CD4-positive, alpha-beta T cell (primary cell): ENCODE data around the gene SPATC1L. TPM values are rescaled to one million over a fixed set of nuclear protein-coding genes. Genes with fewer than 3 reads are reported as not detected.

ENCODE experiments used
- ATAC-seq: fragments of 200-7000 bp; cut with Tn5 transposase; one replicate; pipeline ENCODE4 v1.10.0; 2022; ENCODE audit warnings: mild to moderate bottlenecking; ENCODE audit not compliant: poor library complexity
- CTCF ChIA-PET: fragments of 350-600 bp; sonication (Branson Sonifier 250); formaldehyde crosslinking; loops from one replicate; lab custom pipeline; 2021; ENCODE audit warnings: antibody characterized with exemption, inconsistent platforms; lab: Charles Lee
- POLR2A ChIA-PET: fragments of 350-600 bp; sonication (Branson Sonifier 250); formaldehyde crosslinking; loops from one replicate; lab custom pipeline; 2021; ENCODE audit warnings: antibody characterized with exemption, inconsistent platforms; lab: Charles Lee
- DNase-seq, 14 experiments: peaks; one replicate each; pipeline ENCODE4 v3.0.0-alpha.2; 2013 to 2020; ENCODE audit warnings: mixed read lengths in 2 of 14
- H3K27ac ChIP-seq, 2 donors: one replicate each; pipeline versions ENCODE4 v1.5.1 to v1.7.0; 2013; ENCODE audit warnings: low read length in 2 of 2, low read depth in 1 of 2, mild to moderate bottlenecking in 1 of 2
- H3K27me3 ChIP-seq, 2 experiments: 1 replicate in 1 of 2; 2 replicates in 1 of 2; pipeline versions ENCODE4 v1.6.1 to v1.7.0; 2013; ENCODE audit warnings: low read length in 2 of 2, control low read depth in 1 of 2, mild to moderate bottlenecking in 1 of 2, moderate library complexity in 1 of 2; ENCODE audit not compliant: insufficient read depth in 2 of 2, control insufficient read depth in 1 of 2
- H3K36me3 ChIP-seq: one replicate; pipeline ENCODE4 v1.6.1; 2013; ENCODE audit warnings: low read length, control low read depth; ENCODE audit not compliant: insufficient read depth
- H3K4me1 ChIP-seq: one replicate; pipeline ENCODE4 v1.6.1; 2013; ENCODE audit warnings: low read length, control low read depth; ENCODE audit not compliant: insufficient read depth
- H3K4me3 ChIP-seq: one replicate; pipeline ENCODE4 v1.5.1; 2013; ENCODE audit warnings: mild to moderate bottlenecking, low read length, moderate library complexity
- H3K9me3 ChIP-seq, 2 experiments: 1 replicate in 1 of 2; 2 replicates in 1 of 2; pipeline versions ENCODE4 v1.6.1 to v1.7.0; 2013; ENCODE audit warnings: low read length in 2 of 2, mild to moderate bottlenecking in 2 of 2, control low read depth in 1 of 2, moderate library complexity in 1 of 2; ENCODE audit not compliant: control insufficient read depth in 1 of 2, insufficient read depth in 1 of 2
- H3K27ac Mint-ChIP-seq: one replicate; pipeline ENCODE4 v1.8.0; 2020; ENCODE audit warnings: mixed read lengths
- H3K27me3 Mint-ChIP-seq: one replicate; pipeline ENCODE4 v1.8.0; 2021; ENCODE audit warnings: mixed read lengths
- H3K36me3 Mint-ChIP-seq: one replicate; pipeline ENCODE4 v1.8.0; 2021; ENCODE audit warnings: low read depth, mixed read lengths
- H3K4me1 Mint-ChIP-seq: one replicate; pipeline ENCODE4 v1.8.0; 2021; ENCODE audit warnings: low read depth, mixed read lengths
- H3K4me3 Mint-ChIP-seq: one replicate; pipeline ENCODE4 v1.8.0; 2020; ENCODE audit warnings: mild to moderate bottlenecking, mixed read lengths
- H3K9me3 Mint-ChIP-seq: one replicate; pipeline ENCODE4 v1.8.0; 2020; ENCODE audit warnings: mixed read lengths
- intact Hi-C, 2 experiments: fragments of 100-400 bp; cut with DNase I in 1 of 2; cut with micrococcal nuclease in 1 of 2; formaldehyde crosslinking; loops; one replicate each; pipeline versions ENCODE4 v1.15.1 to v1.9.0; 2023 to 2025; cut with DNase I, micrococcal nuclease
- total RNA-seq, 174 experiments: library from RNA in 2 of 174; stranded (reverse) in 2 of 174; gene quantifications; one replicate each; pipeline ENCODE4 v1.2.3 and lab custom pipeline; 2021 to 2026
- TF ChIP-seq, protein P1 (sequence below): fragments of 200-600 bp; IDR thresholded peaks from one replicate; pipeline ENCODE4 v1.8.0; 2022; ENCODE audit warnings: antibody characterized with exemption, mild to moderate bottlenecking

Gene SPATC1L
- total RNA-seq, 2 experiments from 2014 or later, result 2.8 to 3.0 TPM

GRCh38 chr21:46194374-46195334 lies 10.4 kb upstream of the SPATC1L start:
- no peaks in the 10 kb centered on the region for H3K9me3 ChIP-seq
- Mint-ChIP-seq H3K9me3 (no peaks in the 10 kb centered on the region), H3K36me3 (peaks cover 57% of the 10 kb centered on the region), H3K4me3 (no peak overlapping the region), H3K27me3 (no peaks in the 10 kb centered on the region), H3K4me1 (no peaks in the 10 kb centered on the region), H3K27ac (no peak overlapping the region)
- TF ChIP-seq, protein P1, sequence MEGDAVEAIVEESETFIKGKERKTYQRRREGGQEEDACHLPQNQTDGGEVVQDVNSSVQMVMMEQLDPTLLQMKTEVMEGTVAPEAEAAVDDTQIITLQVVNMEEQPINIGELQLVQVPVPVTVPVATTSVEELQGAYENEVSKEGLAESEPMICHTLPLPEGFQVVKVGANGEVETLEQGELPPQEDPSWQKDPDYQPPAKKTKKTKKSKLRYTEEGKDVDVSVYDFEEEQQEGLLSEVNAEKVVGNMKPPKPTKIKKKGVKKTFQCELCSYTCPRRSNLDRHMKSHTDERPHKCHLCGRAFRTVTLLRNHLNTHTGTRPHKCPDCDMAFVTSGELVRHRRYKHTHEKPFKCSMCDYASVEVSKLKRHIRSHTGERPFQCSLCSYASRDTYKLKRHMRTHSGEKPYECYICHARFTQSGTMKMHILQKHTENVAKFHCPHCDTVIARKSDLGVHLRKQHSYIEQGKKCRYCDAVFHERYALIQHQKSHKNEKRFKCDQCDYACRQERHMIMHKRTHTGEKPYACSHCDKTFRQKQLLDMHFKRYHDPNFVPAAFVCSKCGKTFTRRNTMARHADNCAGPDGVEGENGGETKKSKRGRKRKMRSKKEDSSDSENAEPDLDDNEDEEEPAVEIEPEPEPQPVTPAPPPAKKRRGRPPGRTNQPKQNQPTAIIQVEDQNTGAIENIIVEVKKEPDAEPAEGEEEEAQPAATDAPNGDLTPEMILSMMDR, result no peak
- H3K27me3 ChIP-seq, result no peaks in the 10 kb centered on the region
- intact Hi-C loops, result no loop called here
- H3K4me1 ChIP-seq, result no peaks in the 10 kb centered on the region
- ATAC-seq (no peak), DNase-seq (peak in 1 of 14 experiments; percentile 27)
- no peak overlapping the region for H3K4me3 ChIP-seq
- ChIA-PET CTCF (no interaction called here), POLR2A (no interaction called here)
- H3K27ac ChIP-seq, result no peak overlapping the region
- H3K36me3 ChIP-seq, result peaks cover 25% of the 10 kb centered on the region

- H3K9me3 Mint-ChIP-seq, result no peaks in the 10 kb centered on the region
- H3K9me3 ChIP-seq, result no peaks in the 10 kb centered on the region
- ATAC-seq, result no peak
- H3K27ac Mint-ChIP-seq, result no peak overlapping the region
- CTCF ChIA-PET, result no interaction called here
- TF ChIP-seq, protein P1, result no peak
- intact Hi-C loops, result no loop called here
- H3K27me3 Mint-ChIP-seq, result no peaks in the 10 kb centered on the region
- H3K27ac ChIP-seq, result no peak overlapping the region
- no peaks in the 10 kb centered on the region for H3K27me3 ChIP-seq
- H3K4me3 Mint-ChIP-seq, result no peak overlapping the region
- POLR2A ChIA-PET, result no interaction called here
- no peak for DNase-seq
- peaks cover 50% of the 10 kb centered on the region for H3K36me3 Mint-ChIP-seq
- H3K4me1 ChIP-seq, result no peaks in the 10 kb centered on the region
- H3K36me3 ChIP-seq, result peaks cover 25% of the 10 kb centered on the region
- H3K4me3 ChIP-seq, result no peak overlapping the region
- H3K4me1 Mint-ChIP-seq, result no peaks in the 10 kb centered on the region
Observed at GRCh38 chr21:46193829-46194373, 9.6 kb upstream of the SPATC1L start.

DNA sequence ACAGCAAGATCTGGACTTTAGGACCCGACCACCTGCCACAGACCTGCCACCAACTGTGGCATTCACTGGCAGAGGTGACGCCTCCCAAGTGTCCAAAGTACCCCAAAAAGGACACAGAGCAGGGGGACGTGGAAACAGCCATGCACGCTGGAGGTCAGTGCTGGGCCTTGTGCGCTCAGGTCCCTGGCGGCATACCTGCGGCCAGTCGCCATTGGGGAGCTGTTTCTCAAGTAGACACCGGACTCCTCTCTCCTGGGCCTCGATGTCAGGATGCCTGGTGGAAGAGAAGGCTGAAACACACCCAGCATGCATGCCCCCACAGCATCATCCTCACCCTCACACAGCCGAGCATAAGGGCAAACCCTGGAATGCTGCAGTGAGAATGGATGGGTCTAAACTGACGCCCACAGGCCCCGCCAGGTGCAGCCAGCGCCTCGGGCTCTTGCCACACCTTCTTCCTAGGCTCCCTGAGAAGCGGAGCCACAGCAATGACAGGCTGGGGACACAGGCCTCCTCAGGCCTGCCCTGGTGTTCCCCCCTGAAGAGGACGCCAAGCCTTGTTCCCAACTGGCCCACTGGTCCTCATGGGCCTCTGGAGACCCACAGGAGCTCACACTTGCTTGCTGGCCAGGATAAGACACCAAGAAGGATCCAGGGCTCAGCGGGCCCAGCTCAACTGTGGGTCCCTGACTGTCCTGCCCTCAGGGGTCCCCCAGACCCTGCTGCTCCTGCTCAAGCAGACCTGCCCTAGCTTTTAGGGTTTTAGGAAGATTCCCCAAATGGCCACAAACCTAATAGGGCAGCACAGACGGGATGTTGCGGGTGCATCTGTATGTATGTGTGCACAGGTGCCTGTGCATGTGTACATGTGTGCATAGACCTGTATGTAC lies 7.7 kb upstream of the SPATC1L start:
- POLR2A ChIA-PET, result no interaction called here
- H3K9me3 Mint-ChIP-seq, result no peaks in the 10 kb centered on the region
- H3K4me1 Mint-ChIP-seq, result no peaks in the 10 kb centered on the region
- DNase-seq, result peak in 1 of 14 experiments; percentile 11
- Histone ChIP-seq H3K9me3 (no peaks in the 10 kb centered on the region), H3K27ac (no peak overlapping the region), H3K4me1 (no peaks in the 10 kb centered on the region), H3K4me3 (no peak overlapping the region), H3K27me3 (no peaks in the 10 kb centered on the region), H3K36me3 (peaks cover 25% of the 10 kb centered on the region)
- H3K27me3 Mint-ChIP-seq, result no peaks in the 10 kb centered on the region
- intact Hi-C loops, result no loop called here
- no peak overlapping the region for H3K27ac Mint-ChIP-seq
- CTCF ChIA-PET, result no interaction called here
- TF ChIP-seq, protein P1, result no peak
- ATAC-seq, result no peak
- no peak overlapping the region for H3K4me3 Mint-ChIP-seq
- peaks cover 30% of the 10 kb centered on the region for H3K36me3 Mint-ChIP-seq
